Activated CD4-positive, alpha-beta T cell treated with anti-CD3 and anti-CD28 coated beads, Interleukin-2, amount 50 U/mL, for 1 hour (primary cell): ENCODE data around the gene APOBEC2.
A peak's percentile ranks its signal among the peaks of the same experiment; 100 is the strongest.
"Not testable (repeated sequence)": the region's sequence is repeated elsewhere in the genome, so short reads cannot be mapped to it uniquely, and the experiment has no call there.

ENCODE experiments used
- DNase-seq: peaks from one replicate; pipeline ENCODE4 v3.0.0-alpha.2; 2020

APOBEC2 gene

GRCh38 chr6:41053041-41053440 is at the start of gene APOBEC2:
Gene APOBEC2, plus strand, starts transcription at chr6:41053202. Its CDS starts 146 bp downstream, at chr6:41053348.
- DNase-seq: no peak

- DNase-seq: peak; percentile 46
Measured at GRCh38 chr6:41006217-41006616, 46.8 kb upstream of the APOBEC2 start.

GRCh38 chr6:41006980-41007379 is 46.0 kb upstream of the APOBEC2 start:
- not testable (repeated sequence) for DNase-seq

- DNase-seq: no peak
Measured at GRCh38 chr6:41008011-41008410, 45.0 kb upstream of the APOBEC2 start.

GRCh38 chr6:41009669-41010068 is 43.3 kb upstream of the APOBEC2 start:
- DNase-seq: no peak

- no peak for DNase-seq
Measured at GRCh38 chr6:41011673-41012072, 41.3 kb upstream of the APOBEC2 start.

- DNase-seq: no peak
Measured at GRCh38 chr6:41013466-41014153, 39.4 kb upstream of the APOBEC2 start.

- DNase-seq: no peak
Measured at GRCh38 chr6:41014780-41015179, 38.2 kb upstream of the APOBEC2 start.

- not testable (repeated sequence) for DNase-seq
Measured at GRCh38 chr6:41015860-41016259, 37.1 kb upstream of the APOBEC2 start.

GRCh38 chr6:41017663-41018062 is 35.3 kb upstream of the APOBEC2 start:
- no peak for DNase-seq

- no peak for DNase-seq
Measured at GRCh38 chr6:41021832-41022231, 31.2 kb upstream of the APOBEC2 start.

- no peak for DNase-seq
Measured at GRCh38 chr6:41022294-41022693, 30.7 kb upstream of the APOBEC2 start.

GRCh38 chr6:41023114-41023513 is 29.9 kb upstream of the APOBEC2 start:
- DNase-seq: no peak

- DNase-seq: no peak
Measured at GRCh38 chr6:41025966-41026530, 27.0 kb upstream of the APOBEC2 start.

- DNase-seq: no peak
Measured at GRCh38 chr6:41027241-41027640, 25.8 kb upstream of the APOBEC2 start.

GRCh38 chr6:41027799-41028560 is 25.0 kb upstream of the APOBEC2 start:
- peak; percentile 66 for DNase-seq

GRCh38 chr6:41028561-41029412 is 24.2 kb upstream of the APOBEC2 start:
- no peak for DNase-seq

GRCh38 chr6:41032830-41033229 is 20.2 kb upstream of the APOBEC2 start:
- no peak for DNase-seq

- no peak for DNase-seq
Measured at GRCh38 chr6:41033776-41034175, 19.2 kb upstream of the APOBEC2 start.

- no peak for DNase-seq
Measured at GRCh38 chr6:41036186-41036585, 16.8 kb upstream of the APOBEC2 start.

GRCh38 chr6:41036601-41037000 is 16.4 kb upstream of the APOBEC2 start:
- no peak for DNase-seq

GRCh38 chr6:41037107-41037900 is 15.7 kb upstream of the APOBEC2 start:
- DNase-seq: no peak
